Transverse colon (tissue), 4 donors: ENCODE data around the gene FAM107A. TPM values are rescaled to one million over a fixed set of nuclear protein-coding genes. Genes with fewer than 3 reads are reported as not detected.

Source experiments
- DNase-seq: peaks from one replicate; pipeline ENCODE4 v3.0.0-alpha.2; 2019
- H3K27ac ChIP-seq, 4 donors: fragments of 200-600 bp; sonication (generic); 2 replicates each; pipeline ENCODE4 v1.5.1; 2016 to 2018; ENCODE audit warnings: inconsistent platforms in 4 of 4
- H3K27me3 ChIP-seq: fragments of 200-600 bp; sonication (generic); 2 replicates; pipeline ENCODE4 v1.5.1; 2017; ENCODE audit warnings: inconsistent platforms
- H3K36me3 ChIP-seq, 4 donors: fragments of 200-600 bp; sonication (generic); 2 replicates each; pipeline ENCODE4 v1.5.1; 2017 to 2019; ENCODE audit warnings: inconsistent platforms in 4 of 4
- H3K4me1 ChIP-seq, 4 donors: fragments of 200-600 bp; sonication (generic); 2 replicates each; pipeline ENCODE4 v1.5.1; 2017 to 2020; ENCODE audit warnings: inconsistent platforms in 4 of 4
- H3K4me3 ChIP-seq, 4 donors: fragments of 200-600 bp; sonication (generic); 1 replicate in 1 of 4; 2 replicates in 3 of 4; pipeline versions ENCODE4 v1.5.1 to v1.6.1; 2017 to 2019; ENCODE audit warnings: inconsistent platforms in 4 of 4
- H3K9me3 ChIP-seq, 2 donors: fragments of 200-600 bp; sonication (generic); 2 replicates each; pipeline ENCODE4 v1.5.1; 2017 to 2019; ENCODE audit warnings: inconsistent platforms in 2 of 2
- EP300 ChIP-seq: sonication (generic); formaldehyde crosslinking; IDR thresholded peaks from one replicate; pipeline ENCODE4 v1.6.1; 2017; ENCODE audit warnings: antibody characterized with exemption, low read depth
- POLR2A ChIP-seq: fragments of 450-650 bp; IDR thresholded peaks from one replicate; pipeline ENCODE4 v1.6.1; 2016; ENCODE audit warnings: antibody characterized with exemption, mild to moderate bottlenecking, moderate library complexity
- POLR2AphosphoS5 ChIP-seq, 3 donors: sonication (generic); formaldehyde crosslinking; IDR thresholded peaks; one replicate each; pipeline ENCODE4 v1.6.1; 2016; ENCODE audit warnings: antibody characterized with exemption in 3 of 3
- WGBS, 2 donors: methylation state at CpG; one replicate each; pipeline ENCODE4 v1.1.5; 2018; ENCODE audit warnings: low coverage in 1 of 2; 5-methylcytosine and 5-hydroxymethylcytosine counted together
- in situ Hi-C, 4 donors: fragments of 200-750 bp; cut with MboI; loops; one replicate each; pipeline versions ENCODE4 v1.15.0 to v1.15.1; 2017; ENCODE audit warnings: low sequenced_read_pairs in 3 of 4, low pct_ligation_motif_present in 1 of 4, low pct_unique_long_range_greater_than_20kb in 1 of 4
- intact Hi-C: fragments of 100-400 bp; cut with DNase I; formaldehyde crosslinking; loops from one replicate; pipeline ENCODE4 v1.15.1; 2023; ENCODE audit warnings: low total_unique reads
- total RNA-seq, 4 donors: library from RNA; depleted of rRNA; stranded (reverse); fragments of >200 nt; gene quantifications; one replicate each; pipeline ENCODE4 v1.1.0, GENCODE V29; 2016
- TF ChIP-seq, protein P1 (sequence below), 5 experiments: fragments of 200-600 bp in 3 of 5; fragments of 450-650 bp in 2 of 5; sonication (generic) in 3 of 5; IDR thresholded peaks; 1 replicate in 2 of 5; 2 replicates in 3 of 5; pipeline ENCODE4 v1.5.1; 2016 to 2017; ENCODE audit warnings: antibody characterized with exemption in 5 of 5, inconsistent platforms in 3 of 5, mild to moderate bottlenecking in 2 of 5, moderate library complexity in 1 of 5

FAM107A gene
- total RNA-seq, 4 donors from 2014 or later = 14.1 to 21.9 (median 16.0) TPM

DNA sequence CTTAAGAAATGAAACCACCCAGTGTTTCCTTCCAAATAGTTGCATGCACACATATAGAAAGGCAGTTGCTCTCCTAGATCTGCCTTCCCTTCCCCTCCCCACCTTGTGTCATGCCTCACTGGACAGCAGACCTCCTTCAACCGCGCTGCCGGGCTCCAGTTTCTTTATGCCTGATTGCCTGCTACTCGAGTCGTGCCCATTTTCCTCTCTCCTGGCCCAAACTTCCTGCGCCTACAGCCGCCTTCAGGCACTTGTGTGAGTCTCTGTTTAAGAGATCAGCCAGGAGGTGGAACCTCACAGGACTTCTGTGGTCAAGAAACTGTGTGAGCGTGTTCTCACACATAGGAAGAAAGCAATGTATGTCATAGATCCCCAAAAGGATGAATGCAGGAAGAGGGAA lies 8.8 kb upstream of the FAM107A start:
- peak overlapping the region; percentile 41 to 83 (median 75) for H3K27ac ChIP-seq
- intact Hi-C loops (no loop called here), in situ Hi-C loops (no loop called here)
- DNase-seq = no peak
- peaks cover 4 to 23% (median 13%) of the 10 kb centered on the region in 4 donors for H3K4me1 ChIP-seq
- H3K9me3 ChIP-seq = no peaks in the 10 kb centered on the region
- H3K4me3 ChIP-seq = peak overlapping the region in 2 of 4 donors; percentile 51 to 59
- WGBS, 2 donors = 26 to 36% methylated on average over 8 of the region's 8 CpGs
- H3K36me3 ChIP-seq = no peaks in the 10 kb centered on the region
- peaks cover 28% of the 10 kb centered on the region for H3K27me3 ChIP-seq
- TF ChIP-seq EP300 = no peak
- TF ChIP-seq, protein P1, sequence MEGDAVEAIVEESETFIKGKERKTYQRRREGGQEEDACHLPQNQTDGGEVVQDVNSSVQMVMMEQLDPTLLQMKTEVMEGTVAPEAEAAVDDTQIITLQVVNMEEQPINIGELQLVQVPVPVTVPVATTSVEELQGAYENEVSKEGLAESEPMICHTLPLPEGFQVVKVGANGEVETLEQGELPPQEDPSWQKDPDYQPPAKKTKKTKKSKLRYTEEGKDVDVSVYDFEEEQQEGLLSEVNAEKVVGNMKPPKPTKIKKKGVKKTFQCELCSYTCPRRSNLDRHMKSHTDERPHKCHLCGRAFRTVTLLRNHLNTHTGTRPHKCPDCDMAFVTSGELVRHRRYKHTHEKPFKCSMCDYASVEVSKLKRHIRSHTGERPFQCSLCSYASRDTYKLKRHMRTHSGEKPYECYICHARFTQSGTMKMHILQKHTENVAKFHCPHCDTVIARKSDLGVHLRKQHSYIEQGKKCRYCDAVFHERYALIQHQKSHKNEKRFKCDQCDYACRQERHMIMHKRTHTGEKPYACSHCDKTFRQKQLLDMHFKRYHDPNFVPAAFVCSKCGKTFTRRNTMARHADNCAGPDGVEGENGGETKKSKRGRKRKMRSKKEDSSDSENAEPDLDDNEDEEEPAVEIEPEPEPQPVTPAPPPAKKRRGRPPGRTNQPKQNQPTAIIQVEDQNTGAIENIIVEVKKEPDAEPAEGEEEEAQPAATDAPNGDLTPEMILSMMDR (IDR thresholded peaks at IDR 0.05) = no peak
- TF ChIP-seq POLR2A = no peak
- TF ChIP-seq POLR2AphosphoS5 (IDR thresholded peaks at IDR 0.05) = no peak

DNA sequence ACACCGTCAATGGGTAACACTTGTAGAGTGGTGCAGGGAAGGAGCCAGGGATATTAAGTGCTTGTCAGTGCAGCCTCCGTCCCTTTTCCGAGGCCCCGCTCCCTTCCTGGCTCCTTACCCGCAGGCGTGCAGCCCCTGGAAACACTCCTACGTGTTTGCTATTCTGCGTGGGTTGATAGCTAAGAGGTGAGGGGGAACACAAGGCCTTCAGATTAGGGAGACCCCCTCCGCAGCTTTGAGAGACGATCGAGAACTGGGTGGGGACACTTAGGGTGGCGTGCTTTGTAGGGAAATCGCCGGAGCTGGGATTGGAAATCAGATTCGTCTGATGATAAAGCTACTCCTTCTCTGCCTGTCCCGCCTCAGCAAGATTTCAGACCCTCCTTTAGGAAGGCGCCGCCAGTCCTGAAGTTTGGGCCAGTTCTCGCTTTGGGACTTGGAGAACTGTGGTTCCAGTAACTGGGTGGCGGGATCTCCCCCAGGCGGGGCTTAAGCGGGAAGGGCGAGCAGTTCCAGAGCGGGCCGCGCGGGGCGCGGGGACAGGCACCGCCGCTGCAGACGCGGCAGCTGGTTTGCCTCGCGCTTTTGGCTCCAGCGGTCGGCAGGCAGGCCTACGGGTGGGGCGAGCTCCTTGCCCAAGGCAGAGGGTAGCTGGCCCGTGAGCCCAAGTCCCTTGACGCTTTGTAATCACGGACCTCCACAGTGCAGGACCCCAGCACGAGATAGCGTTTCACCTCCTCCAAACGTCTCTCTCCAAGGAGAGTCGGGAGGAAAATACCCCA lies 8.0 kb upstream of the FAM107A start:
- Histone ChIP-seq H3K36me3 (no peaks in the 10 kb centered on the region), H3K9me3 (no peaks in the 10 kb centered on the region), H3K4me3 (peak overlapping the region; percentile 29 to 59 (median 48)), H3K4me1 (peaks cover 4 to 23% (median 13%) of the 10 kb centered on the region in 4 donors), H3K27ac (peak overlapping the region; percentile 72 to 83 (median 78)), H3K27me3 (peaks cover 28% of the 10 kb centered on the region)
- WGBS, 2 donors = 3 to 4% methylated on average over 9 to 41 of the region's 46 CpGs
- intact Hi-C loops (no loop called here), in situ Hi-C loops (no loop called here)
- TF ChIP-seq, protein P1 (IDR thresholded peaks at IDR 0.05) = peak; percentile 83 to 90 (median 89)
- no peak for TF ChIP-seq POLR2A
- TF ChIP-seq POLR2AphosphoS5 (IDR thresholded peaks at IDR 0.05) = peak; percentile 19 to 66 (median 29)
- TF ChIP-seq EP300 = peak; percentile 41
- DNase-seq = peak; percentile 81

DNA sequence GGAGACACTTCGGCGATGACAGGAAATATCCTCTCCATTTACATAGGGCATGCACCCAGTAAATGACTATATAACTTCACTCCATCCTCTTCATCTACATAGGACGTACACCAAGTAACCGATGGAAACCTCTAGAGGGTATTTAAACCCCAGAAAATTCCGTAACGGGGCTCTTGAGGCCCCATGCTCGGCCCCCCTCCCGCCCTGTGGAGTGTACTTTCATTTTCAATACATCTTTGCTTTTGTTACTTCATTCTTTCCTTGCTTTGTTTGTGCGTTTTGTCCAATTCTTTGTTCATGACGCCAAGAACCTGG lies 7.5 kb upstream of the FAM107A start:
- DNase-seq = no peak
- TF ChIP-seq, protein P1 (IDR thresholded peaks at IDR 0.05) = no peak
- TF ChIP-seq EP300 (no peak), POLR2AphosphoS5 (IDR thresholded peaks at IDR 0.05) (no peak), POLR2A (no peak)
- H3K4me3 ChIP-seq = peak overlapping the region; percentile 29 to 59 (median 48)
- in situ Hi-C loops (no loop called here), intact Hi-C loops (no loop called here)
- H3K36me3 ChIP-seq = no peaks in the 10 kb centered on the region
- H3K4me1 ChIP-seq = peaks cover 4 to 23% (median 13%) of the 10 kb centered on the region in 4 donors
- peak overlapping the region; percentile 72 to 83 (median 78) for H3K27ac ChIP-seq
- H3K9me3 ChIP-seq = no peaks in the 10 kb centered on the region
- H3K27me3 ChIP-seq = peaks cover 28% of the 10 kb centered on the region
- 24 to 37% methylated on average over 9 to 10 of the region's 10 CpGs for WGBS, 2 donors

DNA sequence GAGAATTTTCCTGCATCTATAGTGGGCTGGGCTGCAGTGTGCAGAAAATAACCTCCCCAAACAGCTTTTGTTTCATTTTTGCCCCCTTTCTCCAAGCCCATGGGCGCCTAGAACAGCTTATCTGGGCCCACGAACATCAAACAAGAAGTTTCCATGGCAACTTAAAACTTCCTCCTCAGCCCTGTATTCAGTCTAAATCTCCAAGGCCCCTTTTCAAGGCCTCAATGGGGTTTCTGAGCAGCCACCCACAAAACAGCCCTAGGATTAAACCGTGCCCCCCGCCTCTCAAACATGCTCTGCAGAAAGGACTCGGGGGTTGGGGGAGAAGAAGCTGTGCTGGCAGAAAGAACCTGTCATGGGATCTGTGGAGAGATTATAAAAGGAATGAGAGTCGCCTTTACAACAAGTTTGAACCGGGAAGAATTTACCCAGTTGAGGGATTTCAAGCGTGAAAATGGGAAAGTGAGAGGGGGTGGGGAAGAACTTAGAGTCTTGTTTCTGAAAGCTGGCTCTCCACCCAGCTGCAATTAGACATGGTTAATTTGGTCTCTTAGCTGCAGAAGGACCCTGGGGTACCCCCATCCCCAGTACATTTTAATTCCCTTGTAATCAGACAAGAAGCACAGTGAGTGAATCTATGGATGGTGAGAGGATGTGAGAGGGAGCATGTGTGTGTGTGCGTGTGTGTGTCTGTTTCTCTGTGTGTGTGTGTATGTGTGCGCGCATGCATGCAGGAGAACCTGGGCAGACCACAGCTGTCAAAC lies 4.3 kb upstream of the FAM107A start:
- intact Hi-C loops = no loop called here
- Histone ChIP-seq H3K9me3 (no peaks in the 10 kb centered on the region), H3K4me1 (peaks cover 4 to 26% (median 13%) of the 10 kb centered on the region in 4 donors), H3K4me3 (no peak overlapping the region), H3K27me3 (peaks cover 11% of the 10 kb centered on the region), H3K36me3 (no peaks in the 10 kb centered on the region), H3K27ac (no peak overlapping the region)
- no peak for DNase-seq
- TF ChIP-seq EP300 (no peak), POLR2AphosphoS5 (IDR thresholded peaks at IDR 0.05) (no peak), POLR2A (no peak)
- TF ChIP-seq, protein P1 (IDR thresholded peaks at IDR 0.05) = no peak
- WGBS, 2 donors = 60 to 70% methylated on average over 2 to 11 of the region's 11 CpGs
- in situ Hi-C loops = no loop called here
